Uterus (tissue), 4 donors: ENCODE results near the gene MAN1B1. TPM values are rescaled to one million over a fixed set of nuclear protein-coding genes. Genes with fewer than 3 reads are reported as not detected.
A peak's percentile ranks its signal among the peaks of the same experiment; 100 is the strongest.
"Not testable (repeated sequence)": the region's sequence is repeated elsewhere in the genome, so short reads cannot be mapped to it uniquely, and the experiment has no call there.

ENCODE experiments used
- DNase-seq, 2 donors: peaks; one replicate each; pipeline ENCODE4 v3.0.0-alpha.2; 2019 to 2020
- H3K27ac ChIP-seq, 2 donors: fragments of 200-600 bp; sonication (generic); 1 replicate in 1 of 2; 2 replicates in 1 of 2; pipeline ENCODE4 v1.5.1; 2016 to 2018
- H3K27me3 ChIP-seq, 2 donors: fragments of 200-600 bp; sonication (generic); one replicate each; pipeline ENCODE4 v1.5.1; 2018 to 2019; ENCODE audit warnings: control low read depth in 1 of 2
- H3K36me3 ChIP-seq, 2 donors: fragments of 200-600 bp; sonication (generic); one replicate each; pipeline ENCODE4 v1.5.1; 2019; ENCODE audit warnings: control low read depth in 1 of 2
- H3K4me1 ChIP-seq, 2 donors: fragments of 200-600 bp; sonication (generic); one replicate each; pipeline ENCODE4 v1.5.1; 2018 to 2019; ENCODE audit warnings: control low read depth in 1 of 2
- H3K4me3 ChIP-seq, 2 donors: fragments of 200-600 bp; sonication (generic); 1 replicate in 1 of 2; 2 replicates in 1 of 2; pipeline ENCODE4 v1.5.1; 2018 to 2019; ENCODE audit warnings: mild to moderate bottlenecking in 1 of 2
- H3K9me3 ChIP-seq, 2 donors: fragments of 200-600 bp; sonication (generic); one replicate each; pipeline ENCODE4 v1.5.1; 2019; ENCODE audit warnings: control low read depth in 1 of 2
- CTCF ChIP-seq, 4 experiments: fragments of 200-600 bp in 2 of 4; fragments of 450-650 bp in 2 of 4; sonication (generic) in 2 of 4; IDR thresholded peaks; one replicate each; pipeline ENCODE4 v1.5.1; 2016 to 2019; ENCODE audit warnings: antibody characterized with exemption in 4 of 4, mild to moderate bottlenecking in 2 of 4, moderate library complexity in 1 of 4
- POLR2A ChIP-seq, 2 donors: fragments of 450-650 bp; IDR thresholded peaks; one replicate each; pipeline ENCODE4 v1.6.1; 2016; ENCODE audit warnings: antibody characterized with exemption in 2 of 2, mild to moderate bottlenecking in 1 of 2, moderate library complexity in 1 of 2
- intact Hi-C: fragments of 100-400 bp; cut with DNase I; formaldehyde crosslinking; loops from one replicate; pipeline ENCODE4 v1.15.1; 2023; ENCODE audit warnings: low total_unique reads
- total RNA-seq, 4 donors: library from RNA; depleted of rRNA in 3 of 4; stranded (reverse); fragments of >200 nt in 3 of 4; gene quantifications; one replicate each; pipeline versions ENCODE4 v1.1.0 to v1.2.4, GENCODE V29; 2014 to 2023
- donor health status: DM: yes; HTN: yes; CAD: no.

MAN1B1 gene
- total RNA-seq, 4 donors from 2014 or later: 32.9 to 65.0 (median 47.5) TPM

- Histone ChIP-seq H3K9me3 (no peaks in the 10 kb centered on the region), H3K4me1 (no peaks in the 10 kb centered on the region), H3K4me3 (no peak overlapping the region), H3K27me3 (no peaks in the 10 kb centered on the region), H3K27ac (no peak overlapping the region), H3K36me3 (no peaks in the 10 kb centered on the region)
- no peak for DNase-seq
- no peak for TF ChIP-seq CTCF (IDR thresholded peaks at IDR 0.05)
- TF ChIP-seq POLR2A (IDR thresholded peaks at IDR 0.05): no peak
- intact Hi-C loops: no loop called here
Measured at GRCh38 chr9:137123468-137123837, 36.7 kb downstream of the MAN1B1 start.

GRCh38 chr9:137123952-137124462 is 37.2 kb downstream of the MAN1B1 start:
- H3K4me1 ChIP-seq, H3K27me3 ChIP-seq, intact Hi-C loops, DNase-seq, H3K9me3 ChIP-seq, H3K27ac ChIP-seq, H3K4me3 ChIP-seq, H3K36me3 ChIP-seq: not testable (repeated sequence)

GRCh38 chr9:137126786-137127185 is 40.0 kb downstream of the MAN1B1 start:
- H3K4me3 ChIP-seq: no peak overlapping the region
- H3K27ac ChIP-seq: no peak overlapping the region

GRCh38 chr9:137127301-137128157 is 40.7 kb downstream of the MAN1B1 start:
- peaks cover 0 to 5% of the 10 kb centered on the region in 2 donors for H3K9me3 ChIP-seq
- H3K27ac ChIP-seq: peak overlapping the region in 1 of 2 donors; percentile 15
- H3K36me3 ChIP-seq: no peaks in the 10 kb centered on the region
- H3K4me1 ChIP-seq: no peaks in the 10 kb centered on the region
- TF ChIP-seq CTCF (IDR thresholded peaks at IDR 0.05) (no peak), POLR2A (IDR thresholded peaks at IDR 0.05) (no peak)
- H3K4me3 ChIP-seq: no peak overlapping the region
- DNase-seq: no peak
- intact Hi-C loops: no loop called here
- H3K27me3 ChIP-seq: no peaks in the 10 kb centered on the region

More at GRCh38 chr9:137126786-137127185, 40.0 kb downstream of the MAN1B1 start:
- Histone ChIP-seq H3K27me3 (no peaks in the 10 kb centered on the region), H3K36me3 (no peaks in the 10 kb centered on the region), H3K9me3 (peaks cover 0 to 5% of the 10 kb centered on the region in 2 donors), H3K4me1 (no peaks in the 10 kb centered on the region)
- intact Hi-C loops: no loop called here
- TF ChIP-seq CTCF (IDR thresholded peaks at IDR 0.05) (no peak), POLR2A (IDR thresholded peaks at IDR 0.05) (no peak)
- DNase-seq: no peak

GRCh38 chr9:137128158-137128861 is 41.5 kb downstream of the MAN1B1 start:
- no peak for DNase-seq
- Histone ChIP-seq H3K27ac (no peak overlapping the region), H3K27me3 (no peaks in the 10 kb centered on the region), H3K4me3 (no peak overlapping the region), H3K9me3 (peaks cover 0 to 5% of the 10 kb centered on the region in 2 donors), H3K36me3 (no peaks in the 10 kb centered on the region), H3K4me1 (no peaks in the 10 kb centered on the region)
- intact Hi-C loops: no loop called here
- no peak for TF ChIP-seq POLR2A (IDR thresholded peaks at IDR 0.05)
- TF ChIP-seq CTCF (IDR thresholded peaks at IDR 0.05): no peak
